Anterior cingulate cortex (tissue), 58 donors: ENCODE data around the gene PLA2G5.

Source experiments
- DNase-seq, 58 donors: peaks; one replicate each; lab custom pipeline; 2025; lab: John Stamatoyannopoulos, UW

PLA2G5 gene

DNA sequence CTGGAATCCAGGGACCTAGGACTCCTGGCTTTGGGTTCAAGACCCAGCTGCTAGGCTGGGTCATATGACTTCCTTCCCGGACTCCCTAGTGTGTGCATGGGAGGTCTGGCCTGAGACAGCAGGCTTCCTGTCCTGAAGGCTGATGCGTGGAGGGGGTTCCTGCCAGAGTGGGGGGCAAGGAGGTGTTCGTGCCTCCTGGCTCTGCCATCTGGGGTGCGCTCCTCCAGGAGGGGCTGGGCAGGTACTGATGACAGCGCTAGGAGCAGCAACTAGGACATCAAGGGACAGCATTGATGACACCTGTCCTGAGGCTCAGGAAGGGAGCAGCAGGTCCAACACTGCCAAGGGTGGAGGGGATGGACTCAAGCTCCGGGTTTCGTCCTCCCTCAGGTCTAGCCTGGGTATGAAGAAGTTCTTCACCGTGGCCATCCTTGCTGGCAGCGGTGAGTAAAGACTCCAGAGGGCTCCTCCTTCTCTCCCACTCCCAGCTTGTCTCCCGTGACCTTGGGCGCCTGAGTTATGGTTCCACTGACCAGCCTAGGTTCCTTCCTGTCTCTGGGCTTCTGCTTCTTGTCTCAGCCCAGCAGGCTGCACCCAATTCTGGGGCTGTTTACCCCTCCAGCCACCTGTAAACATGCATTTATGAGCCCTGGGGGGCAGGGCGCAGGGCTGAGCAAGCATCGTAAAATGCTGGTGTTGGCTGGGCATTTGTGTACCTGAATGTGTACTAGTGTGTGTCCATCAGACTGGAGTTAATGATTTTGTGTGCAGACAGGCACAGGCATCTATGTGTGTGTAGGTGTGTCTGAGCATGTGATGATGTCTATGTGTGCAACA, 70.0 kb downstream of the PLA2G5 start:
- DNase-seq, result no peak

- no peak for DNase-seq
Measured at GRCh38 chr1:20141001-20141400, 71.0 kb downstream of the PLA2G5 start.

DNA sequence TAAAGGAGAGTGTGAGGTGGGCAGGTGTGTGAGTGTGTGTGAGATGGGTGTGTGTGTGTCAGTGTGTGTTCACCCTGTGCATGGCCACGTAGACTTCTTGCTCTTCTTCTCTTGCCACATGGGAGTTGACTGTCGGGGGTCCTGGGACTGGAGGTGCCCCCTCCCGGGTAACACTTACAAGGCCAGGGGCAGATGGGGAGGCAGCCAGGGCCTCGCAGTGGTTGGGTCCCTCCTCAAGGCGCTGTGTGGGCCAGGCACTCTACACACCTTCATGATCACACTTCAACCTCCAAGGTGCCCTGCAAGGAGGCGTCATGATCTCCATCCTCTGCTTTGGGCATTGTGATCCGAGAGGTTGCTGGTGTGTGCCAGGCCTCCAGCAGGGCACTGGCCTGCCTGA, 71.5 kb downstream of the PLA2G5 start:
- DNase-seq, result no peak
